ENCODE measurements around the gene FBXO27. TPM values are rescaled to one million over a fixed set of nuclear protein-coding genes. Genes with fewer than 3 reads are reported as not detected.
"Not testable (repeated sequence)": the region's sequence is repeated elsewhere in the genome, so short reads cannot be mapped to it uniquely, and the experiment has no call there.

The FBXO27 gene
- total RNA-seq, 1 donor, result 7.2 TPM

- no peak overlapping the region for H3K4me3 ChIP-seq (ENCODE audit: low read depth, low read length)
- TF ChIP-seq, protein P1, sequence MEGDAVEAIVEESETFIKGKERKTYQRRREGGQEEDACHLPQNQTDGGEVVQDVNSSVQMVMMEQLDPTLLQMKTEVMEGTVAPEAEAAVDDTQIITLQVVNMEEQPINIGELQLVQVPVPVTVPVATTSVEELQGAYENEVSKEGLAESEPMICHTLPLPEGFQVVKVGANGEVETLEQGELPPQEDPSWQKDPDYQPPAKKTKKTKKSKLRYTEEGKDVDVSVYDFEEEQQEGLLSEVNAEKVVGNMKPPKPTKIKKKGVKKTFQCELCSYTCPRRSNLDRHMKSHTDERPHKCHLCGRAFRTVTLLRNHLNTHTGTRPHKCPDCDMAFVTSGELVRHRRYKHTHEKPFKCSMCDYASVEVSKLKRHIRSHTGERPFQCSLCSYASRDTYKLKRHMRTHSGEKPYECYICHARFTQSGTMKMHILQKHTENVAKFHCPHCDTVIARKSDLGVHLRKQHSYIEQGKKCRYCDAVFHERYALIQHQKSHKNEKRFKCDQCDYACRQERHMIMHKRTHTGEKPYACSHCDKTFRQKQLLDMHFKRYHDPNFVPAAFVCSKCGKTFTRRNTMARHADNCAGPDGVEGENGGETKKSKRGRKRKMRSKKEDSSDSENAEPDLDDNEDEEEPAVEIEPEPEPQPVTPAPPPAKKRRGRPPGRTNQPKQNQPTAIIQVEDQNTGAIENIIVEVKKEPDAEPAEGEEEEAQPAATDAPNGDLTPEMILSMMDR (IDR thresholded peaks at IDR 0.05; ENCODE audit: insufficient read depth, low read length), result no peak
- peak; percentile 67 for DNase-seq (ENCODE audit: low read depth)
Observed at GRCh38 chr19:38993271-38993670, 39.1 kb downstream of the FBXO27 start.

GRCh38 chr19:38990949-38991697, 41.2 kb downstream of the FBXO27 start:
- peak; percentile 8 for DNase-seq (ENCODE audit: low read depth)
- TF ChIP-seq, protein P1 (IDR thresholded peaks at IDR 0.05; ENCODE audit: insufficient read depth, low read length), result no peak
- no peak overlapping the region for H3K4me3 ChIP-seq (ENCODE audit: low read depth, low read length)

GRCh38 chr19:38989614-38990013, 42.7 kb downstream of the FBXO27 start:
- DNase-seq (ENCODE audit: low read depth); H3K4me3 ChIP-seq (ENCODE audit: low read depth, low read length): not testable (repeated sequence)

GRCh38 chr19:38989066-38989605, 43.2 kb downstream of the FBXO27 start:
- no peak overlapping the region for H3K4me3 ChIP-seq (ENCODE audit: low read depth, low read length)
- TF ChIP-seq, protein P1 (IDR thresholded peaks at IDR 0.05; ENCODE audit: insufficient read depth, low read length), result no peak
- peak; percentile 17 for DNase-seq (ENCODE audit: low read depth)

- not testable (repeated sequence) for DNase-seq (ENCODE audit: low read depth); H3K4me3 ChIP-seq (ENCODE audit: low read depth, low read length)
Observed at GRCh38 chr19:38988627-38989026, 43.7 kb downstream of the FBXO27 start.

DNA sequence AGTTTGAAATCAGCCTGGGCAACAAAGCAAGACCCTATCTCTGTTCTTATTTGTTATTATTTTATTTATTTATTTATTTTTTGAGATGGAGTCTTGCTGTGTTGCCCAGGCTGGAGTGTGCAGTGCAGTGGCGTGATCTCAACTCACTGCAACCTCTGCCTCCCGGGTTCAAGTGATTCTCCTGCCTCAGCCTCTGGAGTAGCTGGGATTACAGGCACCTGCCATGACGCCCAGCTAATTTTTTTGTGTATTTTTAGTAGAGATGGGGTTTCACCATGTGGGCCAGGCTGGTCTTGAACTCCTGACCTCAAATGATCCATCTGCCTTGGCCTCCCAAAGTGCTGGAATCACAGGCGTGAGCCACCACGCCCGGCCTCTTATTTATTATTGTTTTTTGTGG, 44.6 kb downstream of the FBXO27 start:
- not testable (repeated sequence) for H3K4me3 ChIP-seq (ENCODE audit: low read depth, low read length); DNase-seq (ENCODE audit: low read depth)

DNA sequence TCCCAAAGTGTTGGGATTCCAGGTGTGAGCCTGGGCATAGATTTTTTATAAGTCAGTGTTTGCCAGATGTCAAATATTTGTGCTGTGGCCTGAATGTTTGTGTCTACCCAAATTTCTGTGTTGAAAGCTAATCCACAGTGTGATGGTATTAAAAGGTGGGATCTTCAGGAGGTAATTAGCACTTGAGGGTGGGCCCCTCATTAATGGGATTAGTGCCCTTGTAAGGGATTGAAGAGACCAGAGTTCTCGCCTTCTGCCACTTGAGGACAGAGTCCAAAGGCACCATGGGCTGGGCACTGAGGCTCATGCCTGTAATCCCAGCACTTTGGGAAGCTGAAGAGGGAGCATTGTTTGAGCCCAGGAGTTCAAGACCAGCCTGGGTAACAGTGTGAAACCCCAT, 47.1 kb downstream of the FBXO27 start:
- TF ChIP-seq, protein P1 (IDR thresholded peaks at IDR 0.05; ENCODE audit: insufficient read depth, low read length), result no peak
- DNase-seq (ENCODE audit: low read depth), result no peak
- H3K4me3 ChIP-seq (ENCODE audit: low read depth, low read length), result no peak overlapping the region

DNA sequence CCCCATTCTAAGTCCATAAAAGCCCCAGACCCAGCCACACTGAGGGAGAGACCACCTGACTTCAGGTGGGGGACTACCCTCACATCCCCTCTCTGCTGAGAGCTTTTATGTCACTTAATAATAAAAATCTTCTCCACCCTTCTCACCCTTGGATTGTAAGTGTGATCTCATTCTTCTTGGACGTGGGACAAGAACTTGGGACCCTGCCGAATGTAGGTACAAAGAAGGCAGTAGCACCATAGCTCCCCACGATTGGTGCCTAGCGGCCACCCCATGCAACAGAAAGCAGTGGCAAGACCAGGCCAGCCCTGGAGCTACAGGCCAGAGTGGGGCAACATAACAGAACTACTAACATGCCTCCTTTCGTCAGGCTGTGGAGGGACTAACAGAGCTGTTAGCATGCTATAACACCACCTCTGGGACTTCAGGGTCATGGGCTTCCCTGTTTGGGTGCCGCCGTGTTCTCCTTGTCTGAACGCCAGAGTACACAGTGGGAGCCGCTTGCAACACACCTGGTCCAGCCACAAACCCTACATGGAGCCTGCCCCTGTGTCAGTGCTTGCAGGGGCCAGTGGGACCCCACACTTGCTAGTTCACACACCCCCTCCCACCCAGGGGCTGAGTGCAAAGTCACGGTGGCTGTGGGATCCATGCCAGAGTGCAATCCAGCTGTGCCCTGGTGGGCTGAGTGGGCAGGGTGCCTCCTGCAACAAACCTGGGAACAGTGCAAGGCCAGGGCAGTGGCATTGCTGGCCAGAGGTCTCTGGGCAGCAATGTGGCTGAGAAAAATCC, 51.6 kb downstream of the FBXO27 start:
- no peak overlapping the region for H3K4me3 ChIP-seq (ENCODE audit: low read depth, low read length)
- no peak for DNase-seq (ENCODE audit: low read depth)
- TF ChIP-seq, protein P1 (IDR thresholded peaks at IDR 0.05; ENCODE audit: insufficient read depth, low read length), result no peak
